ENCODE results near the gene STXBP6.
A peak's percentile ranks its signal among the peaks of the same experiment; 100 is the strongest.

STXBP6 gene

DNA sequence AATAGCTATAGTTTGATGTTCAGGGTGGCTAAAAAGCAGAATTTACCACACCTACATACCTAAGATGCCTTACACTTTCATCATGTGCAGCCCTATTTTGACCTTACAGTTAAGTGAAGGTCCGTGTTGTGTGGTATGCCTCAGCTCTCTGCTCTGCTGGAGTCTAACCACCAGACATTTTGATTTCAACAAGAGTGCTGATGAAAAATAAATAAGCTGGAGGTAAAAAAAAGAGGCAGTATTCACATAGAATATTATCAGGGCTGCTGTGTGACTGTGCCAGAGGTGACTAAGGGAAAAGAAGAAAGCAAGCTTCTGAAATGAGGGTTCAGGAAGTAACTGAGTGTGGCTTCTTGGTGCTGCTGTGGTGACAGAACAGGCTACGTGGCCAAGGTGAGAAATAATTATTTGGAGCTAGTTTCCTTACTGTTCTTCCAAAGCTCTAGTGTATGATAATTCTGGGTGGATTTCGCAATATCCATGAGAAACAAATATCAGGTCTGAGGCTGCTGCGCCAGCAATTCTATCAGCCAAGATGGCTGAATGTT, 188.8 kb downstream of the STXBP6 start:
- peak overlapping the region; percentile 56 for H3K9ac ChIP-seq (ENCODE audit: low read length)
- no peaks in the 10 kb centered on the region for H3K36me3 ChIP-seq (ENCODE audit: control insufficient read depth, insufficient read depth, low read length)
- no peaks in the 10 kb centered on the region for H3K27me3 ChIP-seq (ENCODE audit: control insufficient read depth, insufficient read depth, low read length)
- no peaks in the 10 kb centered on the region for H3K9me3 ChIP-seq (ENCODE audit: control insufficient read depth, low read length)
- peaks cover 13% of the 10 kb centered on the region for H3K4me1 ChIP-seq (ENCODE audit: control insufficient read depth, insufficient read depth, low read length)
- H3K4me3 ChIP-seq (ENCODE audit: low read length): no peak overlapping the region

DNA sequence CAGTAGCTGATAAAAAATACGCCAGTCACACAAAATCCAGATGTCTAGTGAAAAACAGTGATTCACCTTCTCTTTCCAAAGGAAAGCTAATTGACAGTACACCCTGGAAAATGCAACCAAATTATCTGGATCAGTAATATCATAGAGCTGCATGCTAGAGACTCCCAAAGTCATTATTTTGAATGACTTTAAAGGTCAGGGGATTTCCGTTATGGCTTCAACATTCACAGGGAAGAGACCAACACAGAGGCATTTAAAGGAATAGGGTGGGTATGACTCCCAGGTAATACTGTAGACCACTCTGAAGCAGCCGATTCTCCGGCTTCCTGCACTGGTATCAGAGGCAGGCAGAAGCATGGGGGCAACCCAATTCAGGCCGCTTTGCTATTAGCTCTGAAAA, 190.4 kb downstream of the STXBP6 start:
- no peak overlapping the region for H3K9ac ChIP-seq (ENCODE audit: low read length)
- H3K27me3 ChIP-seq (ENCODE audit: control insufficient read depth, insufficient read depth, low read length): no peaks in the 10 kb centered on the region
- no peaks in the 10 kb centered on the region for H3K9me3 ChIP-seq (ENCODE audit: control insufficient read depth, low read length)
- no peak overlapping the region for H3K4me3 ChIP-seq (ENCODE audit: low read length)
- H3K36me3 ChIP-seq (ENCODE audit: control insufficient read depth, insufficient read depth, low read length): no peaks in the 10 kb centered on the region
- H3K4me1 ChIP-seq (ENCODE audit: control insufficient read depth, insufficient read depth, low read length): peaks cover 13% of the 10 kb centered on the region

DNA sequence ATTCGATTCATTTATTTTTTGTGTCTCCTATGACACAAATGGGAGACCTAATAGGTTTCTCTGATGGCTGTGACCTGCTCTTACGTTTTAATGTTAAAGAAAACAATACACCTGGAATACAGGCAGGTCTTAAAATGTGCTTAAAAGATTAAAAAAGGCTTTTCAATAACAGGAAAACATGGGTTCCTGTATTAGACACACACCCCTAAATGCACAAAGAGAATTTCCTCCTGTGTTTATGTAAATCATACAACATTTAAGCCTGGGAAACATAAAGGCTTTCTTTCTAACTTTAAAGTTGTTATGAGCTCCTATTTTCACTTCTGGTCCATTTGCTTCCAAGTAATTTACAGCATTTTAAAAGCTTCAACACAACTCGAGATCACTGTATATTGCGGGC, 191.3 kb downstream of the STXBP6 start:
- peaks cover 13% of the 10 kb centered on the region for H3K4me1 ChIP-seq (ENCODE audit: control insufficient read depth, insufficient read depth, low read length)
- no peaks in the 10 kb centered on the region for H3K9me3 ChIP-seq (ENCODE audit: control insufficient read depth, low read length)
- no peak overlapping the region for H3K9ac ChIP-seq (ENCODE audit: low read length)
- no peaks in the 10 kb centered on the region for H3K27me3 ChIP-seq (ENCODE audit: control insufficient read depth, insufficient read depth, low read length)
- H3K36me3 ChIP-seq (ENCODE audit: control insufficient read depth, insufficient read depth, low read length): no peaks in the 10 kb centered on the region
- H3K4me3 ChIP-seq (ENCODE audit: low read length): no peak overlapping the region

DNA sequence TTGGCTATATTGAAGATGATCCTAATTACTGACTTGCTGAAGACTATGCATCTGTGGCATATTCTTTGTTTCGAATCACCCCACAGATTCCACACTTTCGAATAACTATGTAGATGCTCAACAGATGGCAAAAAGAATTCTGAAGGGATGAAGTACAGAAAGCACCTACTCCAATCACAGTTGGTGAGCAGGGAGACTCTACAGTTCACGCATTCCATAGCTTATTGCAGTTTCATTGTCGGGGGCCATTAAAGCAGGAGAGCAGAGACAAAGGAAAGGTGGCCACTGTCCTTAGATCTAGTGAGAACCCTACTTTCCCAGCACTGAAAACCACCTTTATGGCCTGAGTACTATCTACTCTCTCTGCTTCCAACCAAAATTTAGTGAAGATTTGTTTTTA, 191.9 kb downstream of the STXBP6 start:
- Histone ChIP-seq H3K4me1 (ENCODE audit: control insufficient read depth, insufficient read depth, low read length) (peaks cover 13% of the 10 kb centered on the region), H3K27me3 (ENCODE audit: control insufficient read depth, insufficient read depth, low read length) (no peaks in the 10 kb centered on the region), H3K36me3 (ENCODE audit: control insufficient read depth, insufficient read depth, low read length) (no peaks in the 10 kb centered on the region), H3K9ac (ENCODE audit: low read length) (no peak overlapping the region), H3K4me3 (ENCODE audit: low read length) (no peak overlapping the region), H3K9me3 (ENCODE audit: control insufficient read depth, low read length) (no peaks in the 10 kb centered on the region)

DNA sequence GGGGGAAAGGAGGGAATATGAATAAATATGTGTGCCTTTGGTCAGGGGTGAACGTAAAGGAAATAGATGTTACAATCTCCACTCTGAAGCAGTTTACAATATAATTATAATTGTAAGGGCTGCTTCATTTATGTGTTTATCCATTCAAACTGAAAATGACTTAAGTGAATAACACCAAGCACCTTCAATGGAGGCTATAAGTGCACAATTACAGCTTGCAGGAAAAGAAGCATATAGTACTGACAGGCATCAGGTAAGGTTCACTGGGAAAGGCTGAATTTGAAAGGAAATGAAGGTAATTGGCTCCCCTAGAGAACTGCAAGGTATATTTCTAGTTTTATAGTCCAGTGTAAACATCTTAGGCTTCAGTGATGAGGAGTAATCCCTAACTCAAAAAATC, 192.7 kb downstream of the STXBP6 start:
- no peaks in the 10 kb centered on the region for H3K9me3 ChIP-seq (ENCODE audit: control insufficient read depth, low read length)
- H3K27me3 ChIP-seq (ENCODE audit: control insufficient read depth, insufficient read depth, low read length): no peaks in the 10 kb centered on the region
- H3K4me1 ChIP-seq (ENCODE audit: control insufficient read depth, insufficient read depth, low read length): peaks cover 7% of the 10 kb centered on the region
- H3K4me3 ChIP-seq (ENCODE audit: low read length): no peak overlapping the region
- no peak overlapping the region for H3K9ac ChIP-seq (ENCODE audit: low read length)
- no peaks in the 10 kb centered on the region for H3K36me3 ChIP-seq (ENCODE audit: control insufficient read depth, insufficient read depth, low read length)

DNA sequence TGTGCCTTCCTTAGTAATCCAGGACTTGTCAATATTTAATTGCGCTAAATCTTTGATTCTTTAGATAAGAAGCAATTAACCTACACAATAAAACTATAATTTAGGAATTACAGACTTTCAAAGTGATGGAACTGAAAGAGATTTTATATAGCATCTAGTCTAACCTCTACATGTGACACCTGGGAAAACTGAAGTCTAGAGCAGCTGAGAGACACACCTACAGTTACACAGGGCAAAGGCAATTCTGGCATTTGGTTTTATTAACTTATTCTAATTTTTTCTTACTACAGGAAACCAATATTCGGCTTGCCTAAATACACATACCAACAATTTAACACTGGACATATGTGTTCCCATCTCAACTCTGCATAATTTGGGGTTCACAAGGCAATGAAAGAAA, 196.5 kb downstream of the STXBP6 start:
- Histone ChIP-seq H3K4me3 (ENCODE audit: low read length) (no peak overlapping the region), H3K27me3 (ENCODE audit: control insufficient read depth, insufficient read depth, low read length) (no peaks in the 10 kb centered on the region), H3K4me1 (ENCODE audit: control insufficient read depth, insufficient read depth, low read length) (no peaks in the 10 kb centered on the region), H3K9me3 (ENCODE audit: control insufficient read depth, low read length) (no peaks in the 10 kb centered on the region), H3K36me3 (ENCODE audit: control insufficient read depth, insufficient read depth, low read length) (no peaks in the 10 kb centered on the region), H3K9ac (ENCODE audit: low read length) (no peak overlapping the region)

DNA sequence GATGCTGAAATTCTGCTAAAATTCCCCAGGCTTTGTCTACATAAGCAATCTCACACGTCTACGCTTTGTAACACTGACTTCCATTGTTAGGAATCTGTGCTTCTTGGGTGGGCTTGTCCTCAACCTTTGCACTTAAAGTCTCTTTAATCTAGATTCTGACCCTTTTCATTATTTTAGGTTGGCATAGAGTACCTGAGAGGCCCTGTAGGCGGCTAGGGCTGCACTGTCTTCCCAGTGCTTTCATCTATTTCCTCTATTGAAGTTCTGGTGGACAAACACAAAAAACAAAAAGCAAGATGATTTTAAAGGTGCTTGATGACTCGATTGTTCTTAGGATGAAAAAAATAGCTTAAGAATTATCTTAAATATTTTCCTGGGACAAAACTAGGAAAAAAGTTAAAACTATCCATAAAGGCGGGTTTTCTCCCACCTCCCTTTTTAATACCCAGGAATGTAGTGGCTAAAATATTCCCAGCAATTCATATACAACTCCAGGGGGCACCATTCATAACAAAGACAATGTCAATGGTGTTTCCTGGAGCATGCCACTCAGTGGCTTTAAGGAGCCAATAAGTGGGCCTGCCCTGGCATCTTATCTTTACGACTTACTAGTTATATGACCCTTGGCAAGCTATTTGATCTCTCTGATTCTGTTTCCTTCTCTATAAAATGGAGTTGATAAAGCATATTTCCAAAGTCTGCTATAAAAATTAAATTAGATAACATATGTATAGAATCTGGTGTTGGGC, 197.5 kb downstream of the STXBP6 start:
- H3K4me1 ChIP-seq (ENCODE audit: control insufficient read depth, insufficient read depth, low read length): no peaks in the 10 kb centered on the region
- H3K9me3 ChIP-seq (ENCODE audit: control insufficient read depth, low read length): no peaks in the 10 kb centered on the region
- H3K9ac ChIP-seq (ENCODE audit: low read length): no peak overlapping the region
- no peak overlapping the region for H3K4me3 ChIP-seq (ENCODE audit: low read length)
- H3K36me3 ChIP-seq (ENCODE audit: control insufficient read depth, insufficient read depth, low read length): no peaks in the 10 kb centered on the region
- no peaks in the 10 kb centered on the region for H3K27me3 ChIP-seq (ENCODE audit: control insufficient read depth, insufficient read depth, low read length)

DNA sequence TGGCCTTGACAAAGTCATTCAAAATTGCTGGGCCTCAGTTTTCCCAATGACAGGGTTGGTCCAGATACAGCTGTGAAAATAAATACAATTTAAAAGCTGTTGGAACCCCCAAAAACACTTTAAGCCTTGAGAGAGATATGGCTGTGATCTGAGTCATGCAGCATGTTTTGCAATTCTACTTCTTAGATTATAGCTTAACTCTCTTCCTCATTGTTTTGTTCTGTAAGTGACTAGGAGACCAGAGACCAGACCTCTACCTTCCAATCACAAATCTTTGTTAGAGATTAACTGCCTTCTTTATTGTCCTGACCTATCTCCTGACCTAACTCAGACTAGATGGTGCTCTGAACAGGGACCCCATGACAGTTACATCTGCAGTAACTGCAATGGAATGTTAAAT, 198.1 kb downstream of the STXBP6 start:
- H3K4me3 ChIP-seq (ENCODE audit: low read length): no peak overlapping the region
- no peaks in the 10 kb centered on the region for H3K27me3 ChIP-seq (ENCODE audit: control insufficient read depth, insufficient read depth, low read length)
- no peaks in the 10 kb centered on the region for H3K4me1 ChIP-seq (ENCODE audit: control insufficient read depth, insufficient read depth, low read length)
- no peaks in the 10 kb centered on the region for H3K9me3 ChIP-seq (ENCODE audit: control insufficient read depth, low read length)
- no peaks in the 10 kb centered on the region for H3K36me3 ChIP-seq (ENCODE audit: control insufficient read depth, insufficient read depth, low read length)
- H3K9ac ChIP-seq (ENCODE audit: low read length): no peak overlapping the region

DNA sequence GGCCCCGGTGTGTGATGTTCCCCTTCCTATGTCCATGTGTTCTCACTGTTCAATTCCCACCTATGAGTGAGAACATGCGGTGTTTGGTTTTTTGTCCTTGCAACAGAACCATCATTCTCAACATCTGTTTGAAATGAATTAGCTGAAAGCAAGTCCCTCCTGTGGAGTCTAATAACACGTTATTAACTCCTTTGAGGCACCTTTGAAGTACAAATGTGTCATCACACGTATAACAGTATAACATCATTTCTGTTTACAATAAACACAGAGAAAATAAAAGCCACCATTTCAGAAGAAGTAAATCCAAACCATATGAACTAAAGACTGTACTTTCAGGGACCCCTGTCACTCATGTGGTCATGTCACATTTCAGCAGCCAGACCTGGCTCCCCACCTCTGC, 198.5 kb downstream of the STXBP6 start:
- Histone ChIP-seq H3K9ac (ENCODE audit: low read length) (no peak overlapping the region), H3K27me3 (ENCODE audit: control insufficient read depth, insufficient read depth, low read length) (no peaks in the 10 kb centered on the region), H3K4me1 (ENCODE audit: control insufficient read depth, insufficient read depth, low read length) (no peaks in the 10 kb centered on the region), H3K9me3 (ENCODE audit: control insufficient read depth, low read length) (no peaks in the 10 kb centered on the region), H3K4me3 (ENCODE audit: low read length) (no peak overlapping the region), H3K36me3 (ENCODE audit: control insufficient read depth, insufficient read depth, low read length) (no peaks in the 10 kb centered on the region)

DNA sequence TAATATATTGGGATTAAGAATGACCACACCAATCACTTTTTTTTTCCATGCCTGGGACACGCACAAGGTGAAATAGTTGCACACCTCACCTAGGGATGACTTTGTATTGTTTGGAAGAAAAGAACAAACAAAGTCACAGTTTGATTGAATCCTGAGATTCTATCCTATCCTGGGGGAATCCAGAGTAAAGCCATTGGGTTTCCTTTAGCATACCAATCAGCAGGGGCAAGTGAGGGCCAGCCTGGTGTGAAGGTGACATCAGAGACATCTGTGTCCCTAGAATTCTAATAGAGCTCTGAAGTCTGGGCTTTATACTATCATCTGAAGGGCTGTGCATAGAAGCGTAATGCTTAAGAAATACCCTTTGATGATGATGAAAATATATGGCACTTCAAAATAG, 199.9 kb downstream of the STXBP6 start:
- H3K9me3 ChIP-seq (ENCODE audit: control insufficient read depth, low read length): no peaks in the 10 kb centered on the region
- no peak overlapping the region for H3K4me3 ChIP-seq (ENCODE audit: low read length)

DNA sequence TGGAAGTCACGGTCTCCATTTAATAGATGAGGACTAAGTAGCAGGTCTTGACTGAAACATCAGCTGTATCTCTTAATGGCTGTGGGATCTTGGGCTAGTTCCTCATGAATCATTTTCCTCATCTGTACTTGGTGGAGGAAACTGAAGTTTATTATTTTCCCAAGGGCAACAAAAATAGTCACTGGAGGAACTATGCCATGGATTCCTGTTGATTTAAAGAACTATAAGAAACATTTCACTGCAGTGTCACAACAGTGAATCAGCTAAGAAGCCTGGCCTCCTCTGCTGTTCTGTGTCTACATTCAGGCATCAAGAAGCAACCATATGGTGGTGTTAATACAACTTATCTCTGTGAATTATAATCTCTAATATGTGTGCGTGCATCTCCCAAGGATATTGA, 200.5 kb downstream of the STXBP6 start:
- H3K4me1 ChIP-seq (ENCODE audit: control insufficient read depth, insufficient read depth, low read length): peaks cover under 1% of the 10 kb centered on the region
- no peaks in the 10 kb centered on the region for H3K27me3 ChIP-seq (ENCODE audit: control insufficient read depth, insufficient read depth, low read length)
- H3K9ac ChIP-seq (ENCODE audit: low read length): no peak overlapping the region
- H3K36me3 ChIP-seq (ENCODE audit: control insufficient read depth, insufficient read depth, low read length): no peaks in the 10 kb centered on the region
- H3K4me3 ChIP-seq (ENCODE audit: low read length): no peak overlapping the region
- no peaks in the 10 kb centered on the region for H3K9me3 ChIP-seq (ENCODE audit: control insufficient read depth, low read length)

More for the DNA sequence above, 199.9 kb downstream of the STXBP6 start:
- Histone ChIP-seq H3K9ac (ENCODE audit: low read length) (no peak overlapping the region), H3K4me1 (ENCODE audit: control insufficient read depth, insufficient read depth, low read length) (no peaks in the 10 kb centered on the region), H3K27me3 (ENCODE audit: control insufficient read depth, insufficient read depth, low read length) (no peaks in the 10 kb centered on the region), H3K36me3 (ENCODE audit: control insufficient read depth, insufficient read depth, low read length) (no peaks in the 10 kb centered on the region)

DNA sequence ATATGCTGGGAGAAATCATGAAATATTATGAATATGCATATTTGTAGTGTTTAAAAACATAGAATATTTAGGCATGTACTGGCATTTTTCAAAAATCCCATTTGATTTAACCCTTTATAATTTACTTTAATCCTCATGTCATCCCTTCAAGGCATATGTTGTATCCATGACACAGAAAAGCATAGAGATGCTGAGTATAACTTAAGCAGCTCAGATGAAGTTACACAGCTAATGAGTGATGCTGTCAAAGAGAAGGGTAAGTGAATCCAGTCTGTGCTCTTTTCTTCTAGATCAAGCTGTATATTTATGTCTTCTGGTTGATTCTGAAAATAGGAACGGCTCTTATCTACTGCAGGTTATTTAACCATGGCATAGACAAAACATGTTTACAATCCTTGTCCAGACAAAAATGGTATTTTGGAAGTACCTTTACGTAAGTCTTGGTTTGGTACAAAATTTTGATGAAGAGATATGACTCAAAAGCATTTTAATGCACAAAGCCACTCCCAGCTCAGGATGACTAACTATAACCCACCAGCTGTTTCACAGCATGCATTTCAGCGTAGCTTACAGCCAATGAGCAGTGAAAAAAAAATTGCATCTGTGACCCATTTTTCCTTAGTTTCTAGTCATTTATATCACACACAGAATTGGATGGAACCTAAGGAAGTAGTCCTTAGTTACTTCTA, 201.7 kb downstream of the STXBP6 start:
- no peak overlapping the region for H3K9ac ChIP-seq (ENCODE audit: low read length)
- H3K9me3 ChIP-seq (ENCODE audit: control insufficient read depth, low read length): no peaks in the 10 kb centered on the region
- H3K4me3 ChIP-seq (ENCODE audit: low read length): no peak overlapping the region
- no peaks in the 10 kb centered on the region for H3K36me3 ChIP-seq (ENCODE audit: control insufficient read depth, insufficient read depth, low read length)
- H3K27me3 ChIP-seq (ENCODE audit: control insufficient read depth, insufficient read depth, low read length): no peaks in the 10 kb centered on the region
- peaks cover 11% of the 10 kb centered on the region for H3K4me1 ChIP-seq (ENCODE audit: control insufficient read depth, insufficient read depth, low read length)

Measured in mucosa of stomach (tissue), 1 donor.